ENCODE results near the gene CXCL10. TPM values are rescaled to one million over a fixed set of nuclear protein-coding genes. Genes with fewer than 3 reads are reported as not detected.

CXCL10 gene
- total and polyA plus RNA-seq, 10 donors = 1.4 to 23.1 (median 7.1) TPM

DNA sequence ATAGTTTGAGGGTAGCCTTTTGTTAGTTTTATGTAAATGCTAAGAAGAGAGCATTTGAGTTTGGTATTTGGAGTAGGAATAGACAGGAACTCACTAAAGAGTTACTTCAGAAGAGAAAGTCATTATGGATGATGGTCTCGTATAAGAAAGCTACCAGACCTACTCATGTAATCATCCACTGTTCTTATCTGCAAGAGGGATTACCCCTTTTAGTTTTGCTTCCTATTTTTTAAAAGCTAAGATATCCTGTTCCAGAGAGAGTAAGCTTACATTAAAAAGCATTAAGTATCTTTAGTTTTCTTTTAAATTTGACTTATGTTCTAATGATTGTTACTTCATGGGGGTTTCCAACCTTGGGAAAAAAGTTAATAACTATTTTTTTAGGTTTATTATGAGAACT, 38.7 kb upstream of the CXCL10 start:
- Histone ChIP-seq H3K9me3 (no peaks in the 10 kb centered on the region), H3K36me3 (no peaks in the 10 kb centered on the region), H3K4me1 (peaks cover 0 to 22% (median 7%) of the 10 kb centered on the region in 6 donors), H3K27ac (peak overlapping the region in 1 of 8 donors; percentile 37), H3K27me3 (replicated peaks in 1 of 7) (no peaks in the 10 kb centered on the region), H3K4me3 (no peak overlapping the region)
- TF ChIP-seq POLR2AphosphoS5 (IDR thresholded peaks at IDR 0.05) (no peak), POLR2A (IDR thresholded peaks at IDR 0.05) (no peak), CTCF (IDR thresholded peaks at IDR 0.05 in 8 of 11, conservative IDR thresholded peaks at IDR 0.05 in 3 of 11) (no peak)
- 21 to 50% (median 44%) methylated on average over 1 of the region's 1 CpG for WGBS, 5 donors
- intact Hi-C loops (cut with DNase I; ENCODE audit: low total_unique reads) = loop anchor here (10.0 kb wide), 1 partner anchor 167 kb away; no protein-coding TSS in a partner anchor
- DNase-seq = no peak

- Histone ChIP-seq H3K27me3 (replicated peaks in 1 of 7) (no peaks in the 10 kb centered on the region), H3K9me3 (no peaks in the 10 kb centered on the region), H3K27ac (peak overlapping the region in 1 of 8 donors; percentile 37), H3K4me1 (peaks cover 0 to 22% (median 7%) of the 10 kb centered on the region in 6 donors), H3K4me3 (no peak overlapping the region), H3K36me3 (no peaks in the 10 kb centered on the region)
- WGBS, 5 donors = 46 to 82% (median 74%) methylated on average over 1 of the region's 1 CpG
- intact Hi-C loops (cut with DNase I; ENCODE audit: low total_unique reads) = loop anchor here (10.0 kb wide), 1 partner anchor 167 kb away; no protein-coding TSS in a partner anchor
- no peak for DNase-seq
- TF ChIP-seq POLR2A (IDR thresholded peaks at IDR 0.05) (no peak), POLR2AphosphoS5 (IDR thresholded peaks at IDR 0.05) (no peak), CTCF (IDR thresholded peaks at IDR 0.05 in 8 of 11, conservative IDR thresholded peaks at IDR 0.05 in 3 of 11) (no peak)
These were observed 38.1 kb upstream of the CXCL10 start for GRCh38 chr4:76061421-76061820.

- Histone ChIP-seq H3K36me3 (no peaks in the 10 kb centered on the region), H3K4me3 (no peak overlapping the region), H3K9me3 (no peaks in the 10 kb centered on the region), H3K27ac (no peak overlapping the region), H3K4me1 (peaks cover 0 to 26% (median 7%) of the 10 kb centered on the region in 6 donors), H3K27me3 (replicated peaks in 1 of 7) (no peaks in the 10 kb centered on the region)
- no peak for DNase-seq
- intact Hi-C loops (cut with DNase I; ENCODE audit: low total_unique reads) = loop anchor here (10.0 kb wide), 1 partner anchor 166 kb away; no protein-coding TSS in a partner anchor
- no peak for TF ChIP-seq POLR2A (IDR thresholded peaks at IDR 0.05)
- no peak for TF ChIP-seq POLR2AphosphoS5 (IDR thresholded peaks at IDR 0.05)
- no peak for TF ChIP-seq CTCF (IDR thresholded peaks at IDR 0.05 in 8 of 11, conservative IDR thresholded peaks at IDR 0.05 in 3 of 11)
These were observed 37.2 kb upstream of the CXCL10 start for GRCh38 chr4:76060506-76060905.

DNA sequence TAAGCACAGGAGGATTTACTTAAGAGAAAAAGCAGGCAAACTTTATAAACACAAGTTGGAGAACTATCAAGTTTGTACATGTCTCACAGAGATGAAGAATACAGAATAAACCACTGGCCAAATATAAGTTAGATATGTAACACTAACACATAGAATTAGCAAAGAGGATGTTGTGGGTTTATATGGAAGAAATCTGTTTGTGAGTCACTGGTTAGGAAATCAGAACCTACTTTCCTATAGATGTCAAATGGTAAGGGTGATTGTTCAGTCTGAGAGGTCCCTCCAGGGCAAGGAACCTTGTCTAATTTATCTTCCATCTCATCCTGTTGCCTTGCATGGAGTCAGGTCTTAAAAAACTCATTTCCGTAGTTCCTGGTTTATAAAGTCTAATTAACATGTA, 36.5 kb upstream of the CXCL10 start:
- no peaks in the 10 kb centered on the region for H3K9me3 ChIP-seq
- H3K36me3 ChIP-seq = no peaks in the 10 kb centered on the region
- no peak overlapping the region for H3K27ac ChIP-seq
- no peak for TF ChIP-seq CTCF (IDR thresholded peaks at IDR 0.05 in 8 of 11, conservative IDR thresholded peaks at IDR 0.05 in 3 of 11)
- TF ChIP-seq POLR2A (IDR thresholded peaks at IDR 0.05) = no peak
- TF ChIP-seq POLR2AphosphoS5 (IDR thresholded peaks at IDR 0.05) = no peak
- DNase-seq = no peak
- H3K4me1 ChIP-seq = peaks cover 0 to 34% (median 11%) of the 10 kb centered on the region in 6 donors
- H3K27me3 ChIP-seq (replicated peaks in 1 of 7) = no peaks in the 10 kb centered on the region
- no peak overlapping the region for H3K4me3 ChIP-seq
- intact Hi-C loops (cut with DNase I; ENCODE audit: low total_unique reads) = loop anchor here (10.0 kb wide), 1 partner anchor 165 kb away; no protein-coding TSS in a partner anchor
- 51 to 84% (median 77%) methylated on average over 1 of the region's 1 CpG for WGBS, 5 donors

All from spleen (tissue), 11 donors.